Stomach (tissue), 9 donors: Measurements from ENCODE around the gene TCF3. TPM values are rescaled to one million over a fixed set of nuclear protein-coding genes. Genes with fewer than 3 reads are reported as not detected.
"Not testable (repeated sequence)": the region's sequence is repeated elsewhere in the genome, so short reads cannot be mapped to it uniquely, and the experiment has no call there.

Source experiments
- DNase-seq, 2 donors: peaks; one replicate each; pipeline versions ENCODE4 v3.0.0 to v3.0.0-alpha.2; 2013 to 2019
- H3K27ac ChIP-seq, 5 donors: fragments of 200-600 bp in 4 of 5; sonication (generic) in 4 of 5; one replicate each; pipeline ENCODE4 v1.5.1; 2013 to 2019; ENCODE audit warnings: mild to moderate bottlenecking in 1 of 5, moderate library complexity in 1 of 5
- H3K27me3 ChIP-seq, 3 donors: fragments of 200-600 bp; sonication (generic); one replicate each; pipeline ENCODE4 v1.5.1; 2017 to 2019; ENCODE audit warnings: mixed run types in 1 of 3
- H3K36me3 ChIP-seq, 4 donors: fragments of 200-600 bp; sonication (generic); 1 replicate in 3 of 4; 2 replicates in 1 of 4; pipeline ENCODE4 v1.5.1; 2016 to 2019
- H3K4me1 ChIP-seq, 4 donors: fragments of 200-600 bp; sonication (generic); one replicate each; pipeline ENCODE4 v1.5.1; 2016 to 2019
- H3K4me3 ChIP-seq, 4 donors: fragments of 200-600 bp; sonication (generic) in 3 of 4; one replicate each; pipeline ENCODE4 v1.5.1; 2016 to 2019; ENCODE audit warnings: mild to moderate bottlenecking in 1 of 4
- H3K9me3 ChIP-seq, 4 donors: fragments of 200-600 bp; sonication (generic); one replicate each; pipeline ENCODE4 v1.5.1; 2016 to 2019
- CTCF ChIP-seq, 7 experiments: fragments of 450-650 bp in 4 of 7; fragments of 200-600 bp in 3 of 7; sonication (generic) in 3 of 7; IDR thresholded peaks; one replicate each; pipeline ENCODE4 v1.5.1; 2016 to 2019; ENCODE audit warnings: antibody characterized with exemption in 7 of 7, control low read depth in 2 of 7, mild to moderate bottlenecking in 1 of 7
- EP300 ChIP-seq: sonication (generic); formaldehyde crosslinking; IDR thresholded peaks from one replicate; pipeline ENCODE4 v1.6.1; 2017; ENCODE audit warnings: antibody characterized with exemption
- POLR2A ChIP-seq, 4 donors: fragments of 450-650 bp; IDR thresholded peaks; one replicate each; pipeline ENCODE4 v1.6.1; 2016; ENCODE audit warnings: antibody characterized with exemption in 4 of 4, control low read depth in 2 of 4, mild to moderate bottlenecking in 1 of 4, moderate library complexity in 1 of 4
- POLR2AphosphoS5 ChIP-seq, 3 donors: sonication (generic); formaldehyde crosslinking; IDR thresholded peaks; one replicate each; pipeline ENCODE4 v1.6.1; 2016; ENCODE audit warnings: antibody characterized with exemption in 3 of 3
- WGBS, 5 donors: extraction: QIAGEN DNeasy Blood & Tissue Kit in 3 of 5; methylation state at CpG; one replicate each; pipeline versions ENCODE4 v1.1.5 to v1.1.7; 2013 to 2018; 5-methylcytosine and 5-hydroxymethylcytosine counted together
- intact Hi-C: fragments of 100-400 bp; cut with DNase I; formaldehyde crosslinking; loops from one replicate; pipeline ENCODE4 v1.15.1; 2023; ENCODE audit warnings: low total_unique reads
- polyA plus RNA-seq, 3 donors: library from polyadenylated mRNA; stranded (reverse); fragments of 200-250 nt; gene quantifications; one replicate each; pipeline ENCODE4 v1.2.3, GENCODE V29; 2013
- total RNA-seq, 5 donors: library from RNA; depleted of rRNA; stranded (reverse); fragments of >200 nt; gene quantifications; one replicate each; pipeline versions ENCODE4 v1.1.0 to v1.2.3, GENCODE V29; 2014 to 2016
- donor health status: healthy with polysubstance abuse.
- donor health status: Bipolar disorder and iron deficiency.
- donor health status: healthy.

TCF3 gene
- total and polyA plus RNA-seq, 8 donors: 12.8 to 90.2 (median 34.1) TPM

- TF ChIP-seq POLR2AphosphoS5 (IDR thresholded peaks at IDR 0.05): no peak
- TF ChIP-seq EP300: no peak
- TF ChIP-seq CTCF (IDR thresholded peaks at IDR 0.05): no peak
- TF ChIP-seq POLR2A (IDR thresholded peaks at IDR 0.05): no peak
- peaks cover 0 to 7% (median 3%) of the 10 kb centered on the region in 4 donors for H3K4me1 ChIP-seq
- peaks cover 0 to 15% (median 10%) of the 10 kb centered on the region in 4 donors for H3K9me3 ChIP-seq
- 8 to 17% (median 14%) methylated on average over 18 to 29 of the region's 29 CpGs for WGBS, 5 donors
- H3K27ac ChIP-seq: no peak overlapping the region
- peaks cover 4 to 90% (median 66%) of the 10 kb centered on the region in 3 donors for H3K27me3 ChIP-seq
- H3K4me3 ChIP-seq: no peak overlapping the region
- intact Hi-C loops: no loop called here
- no peaks in the 10 kb centered on the region for H3K36me3 ChIP-seq
- DNase-seq: peak in 1 of 2 donors; percentile 59
Observed at GRCh38 chr19:1690699-1691307, 38.4 kb upstream of the TCF3 start.

GRCh38 chr19:1685785-1686184 is 33.4 kb upstream of the TCF3 start:
- intact Hi-C loops, H3K9me3 ChIP-seq, H3K27ac ChIP-seq, H3K4me3 ChIP-seq, DNase-seq, H3K36me3 ChIP-seq, H3K4me1 ChIP-seq: not testable (repeated sequence)
- H3K27me3 ChIP-seq: peaks cover 16 to 100% (median 69%) of the 10 kb centered on the region in 3 donors
- 80 to 93% (median 91%) methylated on average over 5 of the region's 5 CpGs for WGBS, 5 donors

- peaks cover 12 to 100% (median 64%) of the 10 kb centered on the region in 3 donors for H3K27me3 ChIP-seq
- intact Hi-C loops: no loop called here
Observed at GRCh38 chr19:1685046-1685445, 32.6 kb upstream of the TCF3 start.

GRCh38 chr19:1684573-1684912 is 32.1 kb upstream of the TCF3 start:
- Histone ChIP-seq H3K36me3 (no peaks in the 10 kb centered on the region), H3K4me1 (no peaks in the 10 kb centered on the region), H3K27ac (no peak overlapping the region), H3K4me3 (no peak overlapping the region), H3K27me3 (peaks cover 12 to 100% (median 61%) of the 10 kb centered on the region in 3 donors), H3K9me3 (no peaks in the 10 kb centered on the region)
- WGBS, 5 donors: 79 to 85% (median 82%) methylated on average over 10 of the region's 10 CpGs
- intact Hi-C loops: no loop called here
- no peak for DNase-seq
- TF ChIP-seq CTCF (IDR thresholded peaks at IDR 0.05) (no peak), POLR2A (IDR thresholded peaks at IDR 0.05) (no peak), EP300 (no peak), POLR2AphosphoS5 (IDR thresholded peaks at IDR 0.05) (no peak)

More at GRCh38 chr19:1685046-1685445, 32.6 kb upstream of the TCF3 start:
- no peak for DNase-seq
- 37 to 61% (median 47%) methylated on average over 10 to 19 of the region's 19 CpGs for WGBS, 5 donors
- TF ChIP-seq CTCF (IDR thresholded peaks at IDR 0.05): no peak
- TF ChIP-seq POLR2AphosphoS5 (IDR thresholded peaks at IDR 0.05): no peak
- TF ChIP-seq EP300: no peak
- no peak for TF ChIP-seq POLR2A (IDR thresholded peaks at IDR 0.05)
- Histone ChIP-seq H3K27ac (no peak overlapping the region), H3K4me1 (no peaks in the 10 kb centered on the region), H3K36me3 (no peaks in the 10 kb centered on the region), H3K4me3 (no peak overlapping the region), H3K9me3 (no peaks in the 10 kb centered on the region)

GRCh38 chr19:1683869-1684572 is 31.6 kb upstream of the TCF3 start:
- Histone ChIP-seq H3K27ac (no peak overlapping the region), H3K4me1 (no peaks in the 10 kb centered on the region), H3K36me3 (no peaks in the 10 kb centered on the region), H3K4me3 (no peak overlapping the region), H3K9me3 (no peaks in the 10 kb centered on the region), H3K27me3 (peaks cover 12 to 100% (median 61%) of the 10 kb centered on the region in 3 donors)
- WGBS, 5 donors: 68 to 82% (median 78%) methylated on average over 14 to 19 of the region's 19 CpGs
- no peak for DNase-seq
- TF ChIP-seq POLR2A (IDR thresholded peaks at IDR 0.05): no peak
- TF ChIP-seq CTCF (IDR thresholded peaks at IDR 0.05): no peak
- TF ChIP-seq POLR2AphosphoS5 (IDR thresholded peaks at IDR 0.05): no peak
- TF ChIP-seq EP300: no peak
- intact Hi-C loops: no loop called here
